DLD1 (cell line): ENCODE results near the gene HOMER1.

Experiments
- in situ Hi-C: cut with HindIII; loops from 2 replicates; pipeline ENCODE4 v1.10.0; 2017; ENCODE audit warnings: low sequenced_read_pairs

Gene HOMER1

GRCh38 chr5:79491690-79492317, 22.1 kb downstream of the HOMER1 start:
- in situ Hi-C loops = no loop called here

DNA sequence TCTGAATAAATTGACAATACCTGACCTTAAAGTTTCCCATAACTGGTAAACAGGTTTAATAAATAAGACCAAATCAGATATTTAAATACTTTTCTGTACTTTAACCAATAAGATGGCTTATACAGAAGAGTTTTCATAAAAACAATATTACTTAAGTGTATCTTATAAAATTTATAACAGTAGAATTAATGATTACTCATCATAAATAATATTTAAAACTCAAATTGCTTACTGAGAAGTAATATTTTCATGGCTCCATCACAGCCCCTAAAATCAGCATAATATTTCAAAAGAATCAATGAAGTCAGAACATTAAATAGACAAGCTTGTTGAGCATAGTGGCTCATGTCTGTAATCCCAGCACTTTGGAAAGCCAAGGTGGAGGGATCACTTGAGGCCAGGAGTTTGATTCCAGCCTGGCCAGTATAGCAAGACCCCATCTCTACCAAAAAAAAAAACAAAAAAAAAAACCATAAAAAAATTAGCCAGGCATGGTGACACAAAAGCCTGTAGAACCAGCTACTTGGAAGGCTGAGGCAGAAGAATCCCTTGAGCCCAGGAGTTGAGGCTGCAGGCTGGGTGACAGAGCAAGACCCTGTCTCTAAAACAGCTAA, 23.5 kb downstream of the HOMER1 start:
- in situ Hi-C loops = no loop called here

- in situ Hi-C loops = no loop called here
These were observed 24.2 kb downstream of the HOMER1 start for GRCh38 chr5:79489773-79490172.

DNA sequence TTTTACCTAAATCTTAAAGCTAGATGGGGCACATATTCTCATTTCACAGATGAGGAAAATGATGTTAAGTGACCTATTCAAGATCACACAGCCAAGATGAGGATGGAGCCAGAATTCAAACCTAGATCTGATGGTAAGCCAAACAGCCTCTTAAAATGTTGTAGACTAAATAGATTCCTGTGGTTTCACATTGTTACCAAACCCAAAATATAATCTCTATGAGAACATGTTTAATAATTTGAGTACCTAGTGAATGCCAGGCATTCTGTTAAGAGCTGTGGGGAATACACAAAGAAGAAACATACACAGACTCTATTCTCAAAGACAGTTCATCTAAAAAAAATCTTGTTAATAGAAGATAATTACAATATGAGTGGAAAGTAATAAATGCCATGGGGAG, 25.2 kb downstream of the HOMER1 start:
- in situ Hi-C loops = no loop called here

DNA sequence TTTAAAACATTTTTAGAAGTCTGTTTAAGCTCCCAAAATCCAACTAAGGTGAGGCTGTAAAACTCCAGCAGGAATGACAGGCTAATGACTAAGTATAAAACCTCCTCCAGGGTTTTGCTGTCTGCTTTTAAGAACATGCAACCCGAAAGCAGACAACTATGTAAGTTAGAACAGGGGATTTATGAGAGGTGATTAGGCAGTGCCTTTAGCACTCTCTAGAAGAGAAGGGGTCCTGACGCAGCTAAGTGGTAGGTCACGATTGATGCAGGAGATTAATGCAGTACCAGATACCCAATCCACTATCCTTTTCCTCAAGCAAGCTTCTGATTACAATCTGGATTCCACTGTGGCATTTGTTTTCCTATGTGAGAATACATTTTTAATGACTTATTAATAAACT, 25.9 kb downstream of the HOMER1 start:
- in situ Hi-C loops = no loop called here

- in situ Hi-C loops = no loop called here
These were observed 26.7 kb downstream of the HOMER1 start for GRCh38 chr5:79487251-79487650.

DNA sequence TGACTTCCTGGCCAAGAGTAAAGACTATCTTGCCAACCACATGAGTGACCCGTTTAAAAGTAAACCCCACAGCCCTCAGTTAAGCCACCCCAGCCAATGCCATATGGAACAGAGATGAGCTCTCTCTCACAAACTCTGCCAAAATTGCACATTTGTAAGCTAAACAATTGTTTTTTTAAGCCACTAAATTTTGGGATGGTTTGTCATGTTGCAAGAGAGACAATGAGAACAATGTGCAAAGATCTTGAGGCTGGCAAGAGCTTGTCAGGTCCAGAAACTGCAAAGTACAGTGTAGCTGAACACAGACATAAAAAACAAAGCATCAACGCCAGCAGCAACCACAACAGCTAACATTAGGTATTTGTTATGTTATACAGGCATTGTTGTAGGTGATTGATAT, 27.8 kb downstream of the HOMER1 start:
- in situ Hi-C loops = no loop called here

- in situ Hi-C loops = no loop called here
These were observed 29.2 kb downstream of the HOMER1 start for GRCh38 chr5:79484731-79485130.

DNA sequence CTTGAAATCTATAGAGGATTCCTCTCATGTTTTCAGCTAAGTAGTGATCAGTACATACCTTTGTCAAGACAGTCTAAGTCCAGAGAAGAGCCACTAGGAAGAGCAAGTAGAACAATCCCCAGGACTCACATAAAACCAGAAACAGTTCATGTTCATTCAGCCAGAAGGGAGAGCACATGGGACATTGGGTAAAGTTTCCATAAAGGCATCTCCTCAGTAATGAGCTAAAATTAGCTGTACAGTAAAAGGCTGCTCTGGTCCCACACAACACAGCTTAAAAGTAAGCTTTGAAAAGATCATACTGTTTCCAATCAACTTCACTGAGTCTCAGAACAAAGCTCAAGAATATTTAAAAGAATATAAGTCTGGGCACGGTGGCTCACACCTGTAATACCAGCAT, 32.4 kb downstream of the HOMER1 start:
- in situ Hi-C loops = no loop called here

- in situ Hi-C loops = no loop called here
These were observed 32.9 kb downstream of the HOMER1 start for GRCh38 chr5:79480991-79481390.

- in situ Hi-C loops = no loop called here
These were observed 38.8 kb downstream of the HOMER1 start for GRCh38 chr5:79475152-79475466.

- in situ Hi-C loops = no loop called here
These were observed 39.4 kb downstream of the HOMER1 start for GRCh38 chr5:79474367-79475151.

- in situ Hi-C loops = no loop called here
These were observed 42.4 kb downstream of the HOMER1 start for GRCh38 chr5:79471556-79471955.

- in situ Hi-C loops = no loop called here
These were observed 49.1 kb downstream of the HOMER1 start for GRCh38 chr5:79464695-79465332.

DNA sequence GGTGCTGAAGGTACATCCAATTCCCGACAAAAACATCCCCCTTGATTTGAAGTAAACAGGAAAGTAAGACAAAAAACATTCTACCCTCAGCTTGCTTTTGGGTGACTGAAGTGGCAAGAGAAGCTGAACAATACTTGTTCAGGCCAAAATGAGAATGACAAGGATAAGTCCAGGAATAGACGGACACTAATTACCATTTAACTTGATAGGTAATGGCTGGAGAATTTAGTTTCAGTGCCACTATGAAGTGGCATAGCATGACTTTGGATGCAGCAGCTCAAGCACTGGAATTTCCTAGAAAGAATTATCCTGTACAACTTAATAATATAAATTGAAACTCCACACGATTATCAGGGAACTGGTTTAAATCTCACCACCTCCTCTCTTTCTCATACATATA, 49.7 kb downstream of the HOMER1 start:
- in situ Hi-C loops = no loop called here

DNA sequence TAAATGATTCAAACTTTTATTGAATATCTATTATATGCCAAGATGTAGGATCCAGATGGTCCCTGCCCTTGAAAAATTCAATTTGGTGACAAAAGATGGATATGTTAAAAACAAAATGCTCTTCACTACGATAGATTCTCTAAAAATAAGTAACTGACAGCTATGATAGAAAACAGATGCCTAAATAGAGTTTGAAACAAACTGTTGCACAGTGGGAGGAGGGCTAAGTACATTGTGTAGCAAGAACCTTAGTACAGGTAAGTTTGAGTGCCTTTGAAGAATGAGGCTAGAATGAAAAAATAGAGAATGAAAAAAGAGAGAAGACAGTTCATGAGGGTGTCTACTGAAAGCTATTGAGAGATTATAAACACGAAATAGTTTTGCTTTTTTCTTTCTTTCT, 54.3 kb downstream of the HOMER1 start:
- in situ Hi-C loops = no loop called here

DNA sequence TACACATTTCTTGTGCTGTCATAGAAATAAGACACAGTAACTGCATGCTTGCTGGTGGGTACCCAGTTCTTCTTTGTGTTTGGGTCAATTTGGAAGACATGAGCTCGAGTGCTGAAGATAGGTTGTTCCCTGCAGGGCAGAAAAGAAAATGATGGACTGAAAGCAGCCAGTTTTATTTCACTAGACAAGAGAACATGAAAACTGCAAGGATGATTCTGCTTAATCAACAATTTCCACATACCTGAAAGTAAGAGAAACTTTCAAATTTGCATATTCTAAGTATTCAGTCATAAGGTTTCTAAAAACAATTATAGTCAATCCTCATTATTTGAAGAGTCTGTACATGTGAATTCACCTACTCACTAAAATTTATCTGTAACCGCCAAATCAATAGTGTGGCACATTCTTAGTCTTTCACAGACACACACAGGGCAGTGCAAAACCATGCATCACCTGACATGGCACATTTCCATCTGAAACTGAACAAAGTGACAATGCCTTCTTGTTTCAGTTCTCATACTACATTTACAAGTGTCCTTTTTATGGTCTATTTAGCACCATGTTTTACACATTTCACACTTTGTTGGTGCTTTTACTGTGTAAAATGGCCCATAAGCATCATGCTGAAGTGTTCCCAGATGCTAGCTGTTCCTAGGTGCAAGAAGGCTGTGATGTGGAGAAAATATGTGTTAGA, 56.9 kb downstream of the HOMER1 start:
- in situ Hi-C loops = no loop called here

DNA sequence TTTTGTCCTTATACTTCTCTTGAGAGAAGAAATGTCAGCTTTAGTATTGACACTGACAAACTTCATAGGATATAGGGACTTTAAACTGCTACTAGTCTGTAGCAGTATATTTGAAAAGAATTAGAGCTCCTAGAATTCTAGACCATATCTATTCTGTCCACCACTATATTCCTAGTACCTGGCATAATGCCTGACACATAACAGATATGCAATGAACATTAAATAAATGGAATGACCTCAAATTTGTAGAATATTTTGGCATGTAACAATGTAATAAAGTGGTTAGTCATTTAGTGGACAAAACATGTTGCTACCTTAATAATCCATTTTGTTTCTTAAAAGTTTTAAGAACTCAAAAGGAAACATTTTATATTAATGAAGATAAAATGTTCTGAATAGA, 57.5 kb downstream of the HOMER1 start:
- in situ Hi-C loops = no loop called here

DNA sequence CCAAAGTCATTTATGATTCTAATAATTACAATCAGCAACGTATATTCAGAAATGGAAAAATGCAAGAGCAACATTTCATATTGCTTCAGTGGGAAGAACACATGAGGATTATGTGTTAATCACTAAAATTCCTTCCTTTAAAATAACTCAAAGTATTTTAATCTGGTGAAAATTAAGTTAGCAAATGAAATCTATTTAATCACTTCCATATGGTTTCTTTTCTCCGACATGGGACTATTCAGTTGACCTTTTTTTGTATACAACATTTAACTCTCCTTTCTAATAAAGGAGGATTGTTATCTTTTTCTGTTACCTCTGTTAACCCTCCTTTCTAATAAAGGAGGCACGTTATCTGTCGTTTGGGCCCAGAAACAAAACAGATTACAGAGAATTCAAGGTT, 59.9 kb downstream of the HOMER1 start:
- in situ Hi-C loops = no loop called here

DNA sequence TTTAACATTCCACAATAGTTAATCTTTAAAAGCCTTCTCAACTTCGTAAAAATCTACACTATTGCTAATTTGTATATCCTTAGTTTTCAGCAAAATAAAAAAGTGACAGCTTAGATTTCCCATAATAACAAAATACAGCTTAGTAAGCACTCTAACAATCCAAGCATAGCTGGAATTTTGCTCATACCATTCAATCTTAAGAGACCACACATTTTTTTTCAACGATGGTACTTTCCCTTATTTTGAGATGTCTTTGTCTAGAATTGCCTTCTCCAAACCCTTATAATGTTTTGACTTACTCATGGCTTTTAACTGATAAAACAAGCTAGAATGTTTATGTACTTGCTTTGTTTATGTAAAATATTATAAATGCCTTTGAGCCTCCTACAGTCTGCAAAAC, 65.6 kb downstream of the HOMER1 start:
- in situ Hi-C loops = no loop called here

DNA sequence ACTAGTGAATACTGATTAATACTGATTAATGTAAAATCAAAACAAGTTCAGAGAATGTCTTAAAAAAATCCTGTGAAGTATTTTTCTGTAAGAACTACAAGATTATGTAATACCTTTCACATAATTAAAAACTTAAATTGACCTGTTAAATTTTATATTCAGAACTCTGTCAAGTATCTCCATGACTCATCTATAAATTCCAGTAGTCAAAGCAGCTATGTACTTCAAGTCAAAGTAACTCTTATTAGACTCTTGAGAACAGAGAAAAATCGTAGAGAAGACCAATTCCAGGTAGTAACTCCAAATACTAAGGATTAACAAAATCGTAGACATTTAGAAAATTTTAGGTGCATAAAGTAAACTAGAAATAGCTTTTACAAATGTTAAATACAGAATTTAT, 77.1 kb downstream of the HOMER1 start:
- in situ Hi-C loops = no loop called here
